GM21381 (cell line): ENCODE results near the gene FGR.
"Not testable (repeated sequence)": the region's sequence is repeated elsewhere in the genome, so short reads cannot be mapped to it uniquely, and the experiment has no call there.

Source experiments
- ATAC-seq: cut with Tn5 transposase; IDR thresholded peaks from one replicate; pipeline ENCODE4 v1.9.1; 2021; ENCODE audit warnings: mild to moderate bottlenecking, moderate library complexity; ENCODE audit not compliant: unreplicated experiment

The FGR gene

DNA sequence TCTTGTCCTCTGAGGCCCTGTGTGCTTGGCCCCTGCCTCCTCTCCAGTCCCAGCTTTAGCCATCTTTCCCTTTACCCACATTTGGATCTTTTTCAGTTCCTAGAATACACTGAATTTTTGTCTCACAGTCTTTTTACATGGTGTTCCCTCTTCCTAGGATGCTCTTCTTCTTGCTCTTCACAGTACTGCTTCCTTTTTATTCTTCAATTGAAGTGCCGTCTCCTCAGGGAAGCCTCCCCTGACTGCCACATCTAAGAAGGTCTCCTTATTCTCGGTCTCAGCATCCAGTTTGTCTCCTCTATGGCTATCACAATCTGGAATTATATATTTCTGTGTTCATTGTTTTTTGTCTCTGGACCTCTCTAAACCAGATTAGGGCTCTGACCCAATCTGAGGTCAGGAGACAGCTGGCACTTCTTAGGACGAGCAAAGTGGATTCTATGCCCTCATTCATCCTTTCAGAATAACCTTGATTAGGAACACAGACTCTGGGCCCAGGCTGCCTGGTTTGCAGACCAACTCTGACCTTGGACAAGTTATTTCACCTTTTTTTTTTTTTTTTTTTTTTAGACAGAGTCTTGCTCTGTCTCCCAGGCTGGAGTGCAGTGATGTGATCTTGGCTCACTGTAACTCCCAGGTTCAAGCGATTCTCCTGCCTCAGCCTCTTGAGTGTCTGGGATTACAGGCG, 3.2 kb upstream of the FGR start:
- no peak for ATAC-seq

- no peak for ATAC-seq
Observed at GRCh38 chr1:27635396-27636142, 584 bp upstream of the FGR start.

DNA sequence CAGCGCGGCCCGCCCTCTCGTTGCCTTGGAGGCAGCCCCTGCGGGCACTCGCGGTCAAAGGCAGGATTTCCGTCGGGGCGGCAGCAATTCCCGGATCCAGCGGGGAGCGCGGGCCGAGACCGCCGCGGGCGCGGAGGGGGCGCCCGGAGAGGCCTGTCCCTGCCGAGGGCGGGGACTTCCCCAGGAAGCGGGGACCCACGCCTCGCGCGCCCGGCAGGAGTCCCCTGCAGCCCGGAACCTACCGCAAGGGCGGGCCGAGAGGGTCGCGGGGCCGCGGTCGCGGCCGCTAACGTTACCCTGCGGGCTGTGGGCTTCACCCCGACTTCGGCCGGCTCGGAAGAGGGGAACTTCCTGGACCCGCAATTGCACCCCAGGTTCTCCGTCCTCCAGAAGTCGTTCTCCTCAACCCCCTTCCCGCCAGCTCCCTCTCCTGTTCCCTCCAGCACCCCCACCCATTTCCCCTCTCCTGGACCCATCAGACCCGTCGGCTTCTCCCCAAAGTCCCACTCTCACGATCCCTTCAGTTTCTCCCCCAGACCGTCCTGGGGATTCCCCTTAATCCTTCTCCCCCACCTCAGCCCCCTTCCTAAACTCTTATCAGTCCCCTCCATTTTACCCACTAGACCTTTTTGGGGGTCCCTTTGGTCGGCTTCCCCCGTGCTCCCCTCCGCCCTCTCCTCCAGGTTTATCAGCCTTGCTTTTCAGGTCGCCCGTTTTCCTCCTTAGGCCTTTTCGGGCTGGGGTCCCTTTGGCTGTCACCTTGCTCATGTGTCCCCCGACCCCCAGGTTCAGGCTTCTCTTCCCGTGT, 604 bp downstream of the FGR start:
- no peak for ATAC-seq

- ATAC-seq, result no peak
Observed at GRCh38 chr1:27633640-27634176, 1.3 kb downstream of the FGR start.

GRCh38 chr1:27633298-27633610, 1.7 kb downstream of the FGR start:
- ATAC-seq, result peak; percentile 1

DNA sequence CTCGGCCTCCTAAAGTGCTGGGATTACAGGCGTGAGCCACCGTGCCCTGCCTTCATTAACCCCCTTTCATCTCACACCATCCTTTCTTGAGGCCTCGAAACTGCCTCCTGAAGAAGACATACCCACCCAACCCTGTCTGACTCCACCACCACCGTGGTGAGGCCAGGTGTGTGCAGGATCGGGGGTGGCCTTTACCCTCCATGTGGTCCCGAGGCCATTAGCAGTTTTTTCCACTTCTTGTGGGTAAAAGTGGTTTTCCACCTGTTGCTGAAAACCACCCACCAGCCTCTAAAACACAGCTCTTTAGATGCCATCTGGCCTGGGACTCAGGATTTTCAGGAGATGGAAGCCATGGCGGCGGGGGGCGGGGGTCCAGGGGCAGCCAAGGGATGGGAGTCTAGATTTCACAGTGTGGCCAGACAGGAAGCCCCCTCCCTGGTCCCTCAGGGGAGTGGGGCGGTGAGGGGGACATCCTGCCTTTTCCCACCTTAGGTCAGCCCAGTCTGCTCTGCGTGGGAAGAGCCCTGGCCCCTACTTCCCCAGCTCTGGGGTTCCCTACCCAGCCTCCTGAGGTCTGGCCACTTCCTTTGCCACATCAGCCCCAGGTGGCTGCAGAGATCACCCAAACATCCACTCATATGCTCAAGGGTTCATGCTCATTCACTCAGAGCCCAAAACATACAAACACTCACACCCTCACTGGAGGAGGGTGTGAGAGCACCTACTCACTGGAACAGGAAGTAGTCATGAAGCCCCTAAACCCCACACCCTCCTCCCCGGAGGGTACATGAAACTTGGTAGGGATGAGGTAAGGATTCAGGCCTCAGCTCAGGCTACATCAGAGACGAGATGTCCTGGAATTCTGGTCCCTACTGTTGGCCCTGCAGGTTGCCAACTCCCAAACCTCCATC, 2.3 kb downstream of the FGR start:
- peak; percentile 34 for ATAC-seq

DNA sequence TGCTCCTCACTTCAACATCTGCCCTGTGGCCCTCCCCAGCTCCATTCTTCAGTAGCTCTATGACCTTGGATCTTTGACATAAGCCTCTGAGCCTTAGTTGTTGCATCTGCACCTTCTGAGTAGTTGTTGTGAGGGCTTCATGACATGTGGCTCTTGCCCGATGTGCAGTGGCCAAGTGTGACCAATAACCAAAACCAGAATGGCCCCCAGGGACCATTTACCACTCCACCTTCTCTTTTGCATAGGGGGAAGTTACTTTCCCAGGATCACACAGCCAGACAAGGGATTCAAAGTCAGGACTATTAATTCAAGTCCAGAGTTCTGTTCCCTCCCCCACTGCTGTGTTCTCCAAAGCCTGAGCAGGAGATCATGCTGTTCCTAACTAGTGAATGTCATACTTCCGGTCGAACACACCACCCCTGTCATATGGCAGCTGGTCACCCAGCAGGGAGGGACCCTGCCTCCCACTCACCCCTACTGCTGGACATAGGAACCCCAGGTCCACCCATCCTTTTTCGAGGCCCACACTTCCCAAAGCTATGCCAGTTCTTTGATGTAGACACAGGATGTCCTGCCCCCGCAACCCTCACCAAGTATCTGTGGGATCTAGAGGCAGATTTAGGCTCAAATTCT, 4.0 kb downstream of the FGR start:
- ATAC-seq, result peak; percentile 19

- ATAC-seq, result no peak
Observed at GRCh38 chr1:27628712-27629111, 6.3 kb downstream of the FGR start.

DNA sequence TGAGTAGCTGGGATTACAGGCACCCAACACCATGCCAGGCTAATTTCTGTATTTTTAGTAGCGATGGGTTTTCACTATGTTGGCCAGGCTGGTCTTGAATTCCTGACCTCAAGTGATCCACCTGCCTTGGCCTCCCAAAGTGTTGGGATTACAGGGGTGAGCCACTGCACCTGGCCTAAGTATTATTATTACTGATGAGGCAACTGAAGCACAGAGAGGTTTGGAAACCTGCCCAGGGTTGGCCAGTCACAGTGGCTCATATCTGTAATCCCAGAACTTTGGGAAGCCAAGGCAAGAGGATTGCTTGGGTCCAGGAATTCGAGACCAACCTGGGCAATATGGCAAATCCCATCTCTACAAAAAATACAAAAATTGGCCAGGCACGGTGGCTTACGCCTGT, 7.3 kb downstream of the FGR start:
- ATAC-seq, result not testable (repeated sequence)

GRCh38 chr1:27627061-27627460, 7.9 kb downstream of the FGR start:
- no peak for ATAC-seq

DNA sequence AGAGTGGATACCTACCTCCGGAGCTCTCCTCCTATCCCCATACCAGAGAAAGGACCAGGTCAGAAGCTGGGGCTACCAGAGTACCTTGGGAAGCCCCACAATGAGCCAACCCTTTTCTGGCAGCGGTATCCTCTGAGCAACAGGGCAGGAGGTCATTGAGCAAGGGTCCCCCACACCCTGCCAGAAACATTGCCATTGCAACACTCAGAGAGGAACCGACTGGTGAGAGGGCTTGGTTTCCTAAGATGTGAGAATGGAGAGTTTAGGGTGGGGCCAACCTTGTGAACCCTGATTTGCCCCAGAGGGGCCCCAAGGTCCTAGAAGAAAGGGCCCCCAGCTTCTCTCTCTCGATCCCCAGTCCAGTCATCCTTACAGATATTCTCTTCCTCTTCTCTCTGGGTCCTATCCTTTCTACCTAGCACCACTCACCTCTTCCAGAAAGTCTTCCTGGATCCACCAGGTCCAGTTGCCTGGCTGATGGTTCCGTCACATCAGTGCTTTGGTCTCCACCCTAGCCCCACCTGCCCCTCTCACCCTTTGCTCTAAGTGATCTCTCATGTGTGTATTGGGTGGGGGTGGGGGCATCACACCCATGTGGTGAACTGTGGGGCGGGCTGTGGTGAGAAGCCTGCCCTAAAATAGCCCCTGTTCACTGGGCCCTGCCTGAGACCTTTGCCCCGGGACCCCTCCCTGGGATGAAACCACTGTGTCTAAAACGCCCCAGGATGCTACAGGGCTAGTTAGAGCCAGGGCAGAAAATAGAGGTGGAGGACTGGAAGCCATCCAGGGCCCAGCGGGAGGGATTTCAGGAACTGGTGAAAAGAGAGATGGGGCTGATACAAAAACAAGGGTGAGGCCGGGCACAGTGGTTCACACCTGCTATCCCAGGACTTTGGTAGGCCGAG, 8.7 kb downstream of the FGR start:
- peak; percentile 25 for ATAC-seq

DNA sequence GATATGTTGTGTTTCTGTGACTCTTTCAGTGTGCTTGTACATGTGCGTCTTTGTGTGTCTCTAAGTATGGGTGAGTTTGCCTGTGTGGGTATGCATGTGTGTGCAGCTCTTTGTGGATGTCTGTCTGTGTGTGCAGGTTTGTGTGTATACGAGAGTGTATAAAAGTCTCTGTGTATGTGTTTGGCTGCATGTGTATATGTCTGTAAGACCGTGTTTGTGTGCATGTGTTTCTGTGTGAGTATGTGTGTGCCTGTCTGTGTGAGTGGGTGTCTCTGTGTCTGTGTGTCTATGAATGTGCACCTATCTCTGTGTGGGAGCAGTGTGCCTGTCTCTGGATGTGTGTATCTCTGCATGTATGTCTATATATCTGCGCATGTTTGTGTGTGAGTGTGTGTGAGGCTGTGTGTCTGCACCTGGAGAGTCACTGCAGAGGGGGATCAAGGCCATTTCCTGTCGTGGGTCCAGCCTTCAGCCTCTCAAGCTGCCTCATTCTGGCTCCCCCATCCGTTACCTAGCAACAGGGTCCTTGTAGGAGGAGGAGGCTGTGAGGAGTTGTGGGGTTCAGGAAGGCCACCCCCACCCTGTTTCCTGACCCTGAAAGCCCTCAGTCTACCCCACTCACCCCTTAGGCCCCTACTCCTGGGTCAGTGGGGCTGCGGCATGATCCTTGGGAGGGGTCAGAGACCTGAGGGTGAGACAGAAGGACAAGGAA, 10.4 kb downstream of the FGR start:
- no peak for ATAC-seq

DNA sequence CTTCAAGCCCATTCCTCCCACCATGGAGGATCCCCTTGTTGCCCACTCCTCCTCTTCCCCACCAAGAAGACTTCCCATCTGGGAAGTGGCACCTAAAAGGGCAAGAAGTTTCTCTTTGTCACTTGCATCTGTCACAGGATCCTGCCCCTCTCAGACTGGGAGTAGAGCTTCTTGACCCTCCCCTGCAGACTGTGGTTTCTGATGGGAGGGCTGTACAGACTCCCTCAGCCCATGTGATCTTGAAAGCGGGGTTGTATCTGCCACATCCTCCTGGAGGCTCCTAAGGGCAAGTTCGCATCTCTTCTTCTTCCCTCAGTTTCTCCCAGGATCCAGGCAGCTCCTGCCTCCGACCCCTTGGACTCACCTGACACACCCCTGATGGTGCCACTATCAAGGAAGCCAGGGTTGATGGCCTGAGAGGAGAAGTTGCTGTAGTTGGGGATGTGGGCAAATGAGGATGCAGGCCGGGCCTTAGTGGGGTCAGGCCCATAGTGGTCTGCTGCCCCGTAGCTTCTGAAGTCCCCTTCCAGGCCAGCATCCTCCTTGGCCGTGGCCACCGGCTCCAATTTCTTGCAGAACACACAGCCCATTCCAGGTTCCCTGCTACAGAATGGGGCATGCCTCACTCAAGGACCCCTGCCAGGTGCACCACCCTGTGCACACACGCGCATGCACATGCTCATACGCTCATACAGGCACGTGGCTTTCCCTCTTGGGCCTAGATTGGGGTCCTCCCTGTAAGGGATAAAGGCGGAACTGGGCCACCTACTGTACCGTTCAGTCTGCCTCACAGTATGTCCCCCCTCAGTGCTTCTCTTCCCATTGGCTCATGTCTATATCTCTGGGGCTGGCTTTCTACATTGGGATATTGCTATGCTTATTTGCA, 11.4 kb downstream of the FGR start:
- no peak for ATAC-seq

DNA sequence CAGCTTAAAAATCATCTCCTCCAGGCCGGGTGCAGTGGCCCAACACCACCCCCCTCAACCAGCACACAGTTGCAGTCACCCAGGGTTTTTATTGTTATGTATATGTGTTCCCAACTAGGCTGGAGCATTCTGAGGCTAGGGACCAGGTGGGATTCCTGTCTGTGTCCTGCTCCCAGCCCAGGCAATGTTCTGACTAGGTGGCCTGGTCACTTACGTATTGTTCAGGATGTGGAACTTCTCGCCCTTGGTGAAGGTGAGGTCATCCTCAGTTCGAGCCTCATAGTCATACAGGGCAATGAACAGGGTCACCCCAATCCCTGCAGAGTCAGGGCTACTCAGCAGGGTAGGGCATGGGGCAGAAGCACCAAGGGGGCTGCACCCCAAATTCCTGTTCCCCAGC, 12.2 kb downstream of the FGR start:
- ATAC-seq, result no peak

- ATAC-seq, result no peak
Observed at GRCh38 chr1:27621051-27621920, 13.7 kb downstream of the FGR start.

- not testable (repeated sequence) for ATAC-seq
Observed at GRCh38 chr1:27619782-27620438, 15.1 kb downstream of the FGR start.
